Tibial artery (tissue), 4 donors: ENCODE data around the gene LCAT.

Source experiments
- DNase-seq, 2 donors: peaks; one replicate each; pipeline ENCODE4 v3.0.0-alpha.2; 2019
- H3K27ac ChIP-seq, 2 donors: fragments of 200-600 bp; sonication (generic) in 1 of 2; 1 replicate in 1 of 2; 2 replicates in 1 of 2; pipeline ENCODE4 v1.5.1; 2018 to 2019; ENCODE audit warnings: mild to moderate bottlenecking in 1 of 2
- H3K27me3 ChIP-seq, 2 donors: fragments of 200-600 bp; sonication (generic) in 1 of 2; one replicate each; pipeline versions ENCODE4 v1.5.1 to v1.6.0; 2016 to 2019
- H3K36me3 ChIP-seq, 3 donors: fragments of 200-600 bp; sonication (generic) in 2 of 3; one replicate each; pipeline ENCODE4 v1.5.1; 2016 to 2019; ENCODE audit warnings: mild to moderate bottlenecking in 2 of 3
- H3K4me1 ChIP-seq, 4 donors: fragments of 200-600 bp; sonication (generic) in 2 of 4; 1 replicate in 3 of 4; 2 replicates in 1 of 4; pipeline ENCODE4 v1.5.1; 2016 to 2019
- H3K4me3 ChIP-seq, 2 donors: fragments of 200-600 bp; sonication (generic) in 1 of 2; 1 replicate in 1 of 2; 2 replicates in 1 of 2; pipeline ENCODE4 v1.5.1; 2018 to 2019; ENCODE audit warnings: mild to moderate bottlenecking in 2 of 2
- H3K9me3 ChIP-seq, 3 donors: fragments of 200-600 bp; sonication (generic) in 1 of 3; one replicate each; pipeline ENCODE4 v1.5.1; 2016 to 2019
- intact Hi-C: fragments of 100-400 bp; cut with DNase I; formaldehyde crosslinking; loops from one replicate; pipeline ENCODE4 v1.15.0; 2023; ENCODE audit warnings: low total_unique reads
- TF ChIP-seq, protein P1 (sequence below), 2 experiments: fragments of 200-600 bp in 1 of 2; fragments of 450-650 bp in 1 of 2; IDR thresholded peaks; one replicate each; pipeline ENCODE4 v1.5.1; 2017 to 2019; ENCODE audit warnings: antibody characterized with exemption in 2 of 2, mild to moderate bottlenecking in 1 of 2, moderate library complexity in 1 of 2

The LCAT gene, protein sequence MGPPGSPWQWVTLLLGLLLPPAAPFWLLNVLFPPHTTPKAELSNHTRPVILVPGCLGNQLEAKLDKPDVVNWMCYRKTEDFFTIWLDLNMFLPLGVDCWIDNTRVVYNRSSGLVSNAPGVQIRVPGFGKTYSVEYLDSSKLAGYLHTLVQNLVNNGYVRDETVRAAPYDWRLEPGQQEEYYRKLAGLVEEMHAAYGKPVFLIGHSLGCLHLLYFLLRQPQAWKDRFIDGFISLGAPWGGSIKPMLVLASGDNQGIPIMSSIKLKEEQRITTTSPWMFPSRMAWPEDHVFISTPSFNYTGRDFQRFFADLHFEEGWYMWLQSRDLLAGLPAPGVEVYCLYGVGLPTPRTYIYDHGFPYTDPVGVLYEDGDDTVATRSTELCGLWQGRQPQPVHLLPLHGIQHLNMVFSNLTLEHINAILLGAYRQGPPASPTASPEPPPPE

DNA sequence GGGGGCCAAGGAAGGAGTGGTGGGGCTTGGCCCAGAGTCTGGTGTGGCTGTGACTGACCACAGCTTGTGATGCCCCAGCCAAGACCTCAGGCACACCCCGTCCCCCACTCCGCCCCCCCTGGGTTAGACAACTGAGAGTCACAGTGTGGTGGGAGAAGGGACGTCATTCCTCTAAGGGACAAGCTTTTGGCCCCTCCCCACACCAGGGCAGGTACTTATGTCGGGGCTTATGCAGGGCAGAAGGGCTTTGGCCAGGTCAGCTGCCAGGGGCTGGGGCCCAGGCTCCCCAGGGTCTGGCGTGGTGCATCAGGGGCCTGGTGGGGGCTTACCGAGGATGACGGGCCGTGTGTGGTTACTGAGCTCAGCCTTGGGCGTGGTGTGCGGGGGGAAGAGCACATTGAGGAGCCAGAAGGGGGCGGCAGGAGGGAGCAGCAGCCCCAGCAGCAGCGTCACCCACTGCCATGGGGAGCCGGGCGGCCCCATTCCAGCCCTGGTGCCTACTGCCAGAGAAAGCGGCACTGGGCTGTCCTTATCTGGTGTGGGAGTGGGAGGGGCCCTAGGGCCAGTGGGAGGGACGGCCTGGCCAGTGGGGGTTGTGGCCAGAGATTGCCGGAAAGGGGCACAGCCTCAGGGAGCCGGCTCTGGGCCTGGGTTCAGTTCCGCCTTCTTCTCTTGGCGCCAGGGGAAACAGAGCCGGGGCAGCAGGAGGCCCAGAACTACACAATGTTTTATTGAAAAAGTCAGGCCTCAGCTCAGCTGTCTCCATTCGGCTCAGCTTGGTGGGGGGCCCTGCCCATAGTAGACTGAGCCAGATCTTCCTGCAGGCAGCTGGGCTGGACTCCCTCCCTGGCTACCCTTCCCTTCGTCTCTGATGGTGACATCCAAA lies at the start of gene LCAT:
TSS of gene LCAT (minus strand) at position 502 of the 886 bp plus-strand sequence. CDS start at position 483, 19 bp downstream.
- no peaks in the 10 kb centered on the region for H3K9me3 ChIP-seq
- H3K27me3 ChIP-seq = no peaks in the 10 kb centered on the region
- peak; percentile 80 to 94 for DNase-seq
- H3K27ac ChIP-seq = peak within 1 kb of the TSS; percentile 80 to 83
- H3K4me3 ChIP-seq = no peak within 1 kb of the TSS
- H3K36me3 ChIP-seq = peaks cover 66 to 85% (median 71%) of the 10 kb centered on the region in 3 donors
- intact Hi-C loops = no loop called here
- H3K4me1 ChIP-seq = peaks cover 0 to 23% (median 18%) of the 10 kb centered on the region in 4 donors
- TF ChIP-seq, protein P1, sequence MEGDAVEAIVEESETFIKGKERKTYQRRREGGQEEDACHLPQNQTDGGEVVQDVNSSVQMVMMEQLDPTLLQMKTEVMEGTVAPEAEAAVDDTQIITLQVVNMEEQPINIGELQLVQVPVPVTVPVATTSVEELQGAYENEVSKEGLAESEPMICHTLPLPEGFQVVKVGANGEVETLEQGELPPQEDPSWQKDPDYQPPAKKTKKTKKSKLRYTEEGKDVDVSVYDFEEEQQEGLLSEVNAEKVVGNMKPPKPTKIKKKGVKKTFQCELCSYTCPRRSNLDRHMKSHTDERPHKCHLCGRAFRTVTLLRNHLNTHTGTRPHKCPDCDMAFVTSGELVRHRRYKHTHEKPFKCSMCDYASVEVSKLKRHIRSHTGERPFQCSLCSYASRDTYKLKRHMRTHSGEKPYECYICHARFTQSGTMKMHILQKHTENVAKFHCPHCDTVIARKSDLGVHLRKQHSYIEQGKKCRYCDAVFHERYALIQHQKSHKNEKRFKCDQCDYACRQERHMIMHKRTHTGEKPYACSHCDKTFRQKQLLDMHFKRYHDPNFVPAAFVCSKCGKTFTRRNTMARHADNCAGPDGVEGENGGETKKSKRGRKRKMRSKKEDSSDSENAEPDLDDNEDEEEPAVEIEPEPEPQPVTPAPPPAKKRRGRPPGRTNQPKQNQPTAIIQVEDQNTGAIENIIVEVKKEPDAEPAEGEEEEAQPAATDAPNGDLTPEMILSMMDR (IDR thresholded peaks at IDR 0.05) = no peak

DNA sequence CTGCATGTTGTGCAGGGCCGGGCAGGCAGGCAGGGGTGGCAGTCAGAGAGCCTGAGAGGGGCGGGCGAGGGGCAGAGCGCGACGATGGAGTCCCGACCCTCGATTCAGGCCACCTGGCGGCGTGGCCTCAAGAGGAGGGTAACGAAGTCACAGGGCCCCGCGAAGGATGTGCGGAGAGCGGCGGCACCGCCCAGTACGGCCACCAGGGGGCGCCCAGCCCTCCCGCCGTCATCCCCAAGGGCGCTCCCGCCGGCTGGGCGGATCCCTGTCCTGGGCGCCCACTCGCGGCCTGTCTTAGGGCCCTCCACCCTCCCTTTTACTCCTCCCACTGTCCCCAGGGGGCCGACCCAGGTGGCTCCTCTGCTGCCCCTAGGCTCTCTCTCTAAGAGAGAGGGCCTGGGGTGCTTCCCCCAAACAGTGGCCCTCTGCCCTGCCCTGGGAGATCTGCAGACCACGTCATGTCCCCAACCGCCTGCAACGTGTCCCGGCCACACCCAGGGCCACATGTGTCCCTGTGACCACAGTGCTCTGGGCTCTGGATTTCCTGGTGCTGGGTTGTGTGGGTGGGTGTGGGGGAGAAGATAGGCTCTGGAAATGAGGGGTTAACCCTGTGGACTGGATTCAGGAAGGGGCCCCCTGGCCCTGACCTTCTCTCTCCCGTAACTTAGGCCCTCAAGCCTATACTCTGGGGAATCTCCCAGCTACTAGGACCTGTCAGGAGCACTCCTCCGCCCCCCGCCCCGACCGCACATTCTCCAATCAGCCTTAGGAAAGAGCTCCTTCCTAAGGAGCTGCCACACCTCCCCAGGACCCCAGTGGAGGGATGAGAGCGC lies 49.5 kb upstream of the LCAT start:
- H3K27me3 ChIP-seq = no peaks in the 10 kb centered on the region
- no peaks in the 10 kb centered on the region for H3K9me3 ChIP-seq
- DNase-seq = peak; percentile 67 to 84
- peak overlapping the region; percentile 24 to 31 for H3K27ac ChIP-seq
- TF ChIP-seq, protein P1 (IDR thresholded peaks at IDR 0.05) = peak; percentile 97 to 99
- no peaks in the 10 kb centered on the region for H3K36me3 ChIP-seq
- H3K4me3 ChIP-seq = peak overlapping the region; percentile 20 to 50
- intact Hi-C loops = loop anchor here (5.0 kb wide), 2 partner anchors 49 to 234 kb away; no protein-coding TSS in a partner anchor
- H3K4me1 ChIP-seq = peaks cover 0 to 12% (median 9%) of the 10 kb centered on the region in 4 donors

DNA sequence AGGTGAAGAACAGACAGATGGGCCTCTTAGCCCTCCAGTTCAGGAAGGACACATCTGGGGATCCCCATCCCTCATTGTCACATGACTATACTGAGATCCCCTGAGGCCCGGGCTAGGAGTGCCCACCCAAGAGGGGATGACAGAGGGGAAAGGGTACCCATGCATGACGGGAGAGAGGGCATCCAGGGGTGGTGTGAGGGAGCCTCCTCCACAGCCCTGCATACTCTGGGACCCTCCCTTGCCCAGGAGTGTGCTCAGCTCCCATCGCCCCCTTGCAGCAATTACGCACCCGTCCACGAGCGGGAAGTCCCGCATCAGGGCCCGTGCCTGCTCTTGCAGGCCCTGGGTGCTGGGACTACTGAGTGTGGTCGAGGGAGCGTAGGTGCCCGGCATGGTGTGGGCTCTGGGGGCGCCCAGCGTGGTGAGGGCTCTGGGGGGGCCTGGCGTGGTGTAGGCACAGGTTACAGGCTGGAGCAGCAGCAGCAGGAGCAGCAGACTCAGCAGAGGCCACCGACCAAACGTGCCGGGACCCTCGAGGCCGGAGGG lies 48.8 kb upstream of the LCAT start:
- peak overlapping the region in 1 of 2 donors; percentile 50 for H3K4me3 ChIP-seq

DNA sequence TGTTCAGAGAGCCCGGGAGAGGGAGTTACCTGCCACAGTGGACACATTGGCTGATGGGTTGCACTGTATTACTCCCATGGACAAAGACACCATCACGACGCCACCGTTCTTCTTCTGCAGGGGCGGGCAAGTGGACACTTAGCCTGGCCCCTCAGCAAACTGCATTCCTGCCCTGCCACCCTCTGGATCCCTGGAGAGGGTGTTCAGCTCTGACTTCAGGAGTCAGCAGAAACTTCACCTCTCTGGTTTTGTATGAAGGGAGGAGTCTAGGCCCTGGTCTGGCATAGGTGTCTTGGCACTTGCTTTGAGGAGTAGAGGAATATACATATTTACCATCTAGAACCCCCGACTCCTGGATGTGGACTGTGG lies 46.1 kb upstream of the LCAT start:
- H3K4me3 ChIP-seq = no peak overlapping the region
- H3K4me1 ChIP-seq = peaks cover 0 to 12% (median 9%) of the 10 kb centered on the region in 4 donors
- no peaks in the 10 kb centered on the region for H3K27me3 ChIP-seq
- H3K9me3 ChIP-seq = no peaks in the 10 kb centered on the region
- H3K36me3 ChIP-seq = no peaks in the 10 kb centered on the region
- TF ChIP-seq, protein P1 (IDR thresholded peaks at IDR 0.05) = no peak
- DNase-seq = no peak
- intact Hi-C loops = loop anchor here (5.0 kb wide), 2 partner anchors 52 to 237 kb away; no protein-coding TSS in a partner anchor
- H3K27ac ChIP-seq = no peak overlapping the region

More for the DNA sequence above, 48.8 kb upstream of the LCAT start:
- TF ChIP-seq, protein P1 (IDR thresholded peaks at IDR 0.05) = no peak
- Histone ChIP-seq H3K36me3 (no peaks in the 10 kb centered on the region), H3K4me1 (peaks cover 0 to 12% (median 9%) of the 10 kb centered on the region in 4 donors), H3K27me3 (no peaks in the 10 kb centered on the region), H3K27ac (peak overlapping the region in 1 of 2 donors; percentile 31), H3K9me3 (no peaks in the 10 kb centered on the region)
- no peak for DNase-seq
- intact Hi-C loops = loop anchor here (5.0 kb wide), 2 partner anchors 50 to 235 kb away; no protein-coding TSS in a partner anchor
